ENCODE results near the gene ATRAID.

DNA sequence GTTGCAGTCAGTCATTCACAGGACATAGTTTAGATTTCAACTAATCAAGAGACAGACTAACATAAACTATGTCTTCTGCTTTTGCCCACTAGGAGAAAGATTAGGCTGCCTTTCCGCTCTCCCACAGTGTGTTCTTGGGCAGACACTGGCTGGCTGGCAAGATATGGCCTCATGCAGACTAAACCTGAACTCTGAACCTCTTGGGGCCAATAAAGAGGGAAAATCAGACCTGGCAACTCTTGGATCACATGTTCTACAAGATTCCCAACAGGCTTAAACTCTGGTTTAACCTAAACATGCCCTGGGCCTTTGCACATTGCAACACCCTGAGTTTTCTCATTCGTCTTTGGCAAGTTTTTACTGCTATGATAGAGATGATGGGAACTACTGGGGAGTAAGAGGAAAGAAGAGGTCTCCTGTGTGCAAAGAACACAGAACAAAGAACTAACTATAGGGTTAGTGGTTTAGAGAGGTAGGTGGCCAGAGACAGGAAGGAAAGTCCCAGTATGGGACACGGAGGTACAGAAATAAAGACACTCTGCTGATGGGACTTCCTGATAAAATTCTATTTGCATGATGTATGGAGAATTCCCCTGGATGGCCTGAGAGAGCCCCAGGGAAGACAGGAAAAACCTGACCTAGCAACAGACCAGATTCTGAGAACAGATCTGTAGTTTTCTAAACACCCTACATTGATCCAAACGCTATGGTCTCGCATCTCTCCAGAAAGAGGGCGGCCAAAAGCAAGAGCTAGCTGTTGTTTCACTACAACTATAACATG, 2.0 kb upstream of the ATRAID start:
- TF ChIP-seq EZH2 (IDR thresholded peaks at IDR 0.05) (no peak), POLR2AphosphoS5 (IDR thresholded peaks at IDR 0.05; ENCODE audit: borderline replicate concordance, low read depth, low read length) (no peak)
